HuH-7 (cell line): ENCODE data around the gene SNX3.

ENCODE experiments used
- DNase-seq: peaks from one replicate; pipeline ENCODE4 v3.0.0; 2011; ENCODE audit warnings: low spot score

Gene SNX3

GRCh38 chr6:108170332-108171290 is 90.2 kb downstream of the SNX3 start:
- no peak for DNase-seq

GRCh38 chr6:108169464-108170331 is 91.1 kb downstream of the SNX3 start:
- no peak for DNase-seq

GRCh38 chr6:108168501-108169463 is 92.1 kb downstream of the SNX3 start:
- peak; percentile 97 for DNase-seq

- no peak for DNase-seq
Measured at GRCh38 chr6:108168090-108168463, 92.8 kb downstream of the SNX3 start.

- no peak for DNase-seq
Measured at GRCh38 chr6:108167449-108168089, 93.3 kb downstream of the SNX3 start.

- no peak for DNase-seq
Measured at GRCh38 chr6:108166664-108167448, 94.0 kb downstream of the SNX3 start.

GRCh38 chr6:108165714-108166663 is 94.9 kb downstream of the SNX3 start, which contains the start of gene NR2E1:
NR2E1 (plus strand) TSS chr6:108166022; CDS start chr6:108166766, 744 bp downstream.
- DNase-seq: no peak

- DNase-seq: no peak
Measured at GRCh38 chr6:108164815-108165706, 95.8 kb downstream of the SNX3 start.

- DNase-seq: no peak
Measured at GRCh38 chr6:108164543-108164814, 96.4 kb downstream of the SNX3 start.

GRCh38 chr6:108163644-108164542 is 96.9 kb downstream of the SNX3 start:
- no peak for DNase-seq

- DNase-seq: no peak
Measured at GRCh38 chr6:108163267-108163643, 97.6 kb downstream of the SNX3 start.

- no peak for DNase-seq
Measured at GRCh38 chr6:108161724-108162282, 99.0 kb downstream of the SNX3 start.
